ENCODE results near the gene STK35. TPM values are rescaled to one million over a fixed set of nuclear protein-coding genes. Genes with fewer than 3 reads are reported as not detected.

STK35 gene
- total RNA-seq, 4 donors from 2014 or later = 24.3 to 39.6 (median 36.3) TPM

GRCh38 chr20:2146080-2146867 is 44.6 kb downstream of the STK35 start:
- DNase-seq = peak in 1 of 3 donors; percentile 19
- Histone ChIP-seq H3K4me1 (peaks cover 0 to 7% (median 0%) of the 10 kb centered on the region in 4 donors), H3K36me3 (peaks cover 0 to 44% (median 0%) of the 10 kb centered on the region in 3 donors), H3K27ac (no peak overlapping the region), H3K27me3 (no peaks in the 10 kb centered on the region), H3K4me3 (no peak overlapping the region), H3K9me3 (no peaks in the 10 kb centered on the region)
- no peak for TF ChIP-seq CTCF (IDR thresholded peaks at IDR 0.05)
- no peak for TF ChIP-seq POLR2A (IDR thresholded peaks at IDR 0.05)

GRCh38 chr20:2149507-2149906 is 47.9 kb downstream of the STK35 start:
- H3K4me3 ChIP-seq = no peak overlapping the region
- H3K36me3 ChIP-seq = peaks cover 0 to 39% (median 0%) of the 10 kb centered on the region in 3 donors
- H3K27ac ChIP-seq = no peak overlapping the region
- no peak for DNase-seq
- H3K9me3 ChIP-seq = no peaks in the 10 kb centered on the region
- TF ChIP-seq CTCF (IDR thresholded peaks at IDR 0.05) (no peak), POLR2A (IDR thresholded peaks at IDR 0.05) (no peak)
- peaks cover 0 to 16% (median 0%) of the 10 kb centered on the region in 4 donors for H3K4me1 ChIP-seq
- no peaks in the 10 kb centered on the region for H3K27me3 ChIP-seq

- Histone ChIP-seq H3K27ac (no peak overlapping the region), H3K4me3 (no peak overlapping the region), H3K4me1 (peaks cover 0 to 16% (median 0%) of the 10 kb centered on the region in 4 donors), H3K9me3 (no peaks in the 10 kb centered on the region), H3K27me3 (no peaks in the 10 kb centered on the region), H3K36me3 (peaks cover 0 to 27% (median 0%) of the 10 kb centered on the region in 3 donors)
- peak in 1 of 3 donors; percentile 22 for DNase-seq
- TF ChIP-seq POLR2A (IDR thresholded peaks at IDR 0.05) (no peak), CTCF (IDR thresholded peaks at IDR 0.05) (no peak)
These were observed 49.0 kb downstream of the STK35 start for GRCh38 chr20:2150660-2151059.

- no peaks in the 10 kb centered on the region for H3K27me3 ChIP-seq
- H3K27ac ChIP-seq = no peak overlapping the region
- no peaks in the 10 kb centered on the region for H3K9me3 ChIP-seq
- H3K4me1 ChIP-seq = peaks cover 0 to 16% (median 0%) of the 10 kb centered on the region in 4 donors
- DNase-seq = peak in 1 of 3 donors; percentile 24
- peaks cover 0 to 15% (median 0%) of the 10 kb centered on the region in 3 donors for H3K36me3 ChIP-seq
- H3K4me3 ChIP-seq = no peak overlapping the region
- TF ChIP-seq CTCF (IDR thresholded peaks at IDR 0.05) (no peak), POLR2A (IDR thresholded peaks at IDR 0.05) (no peak)
These were observed 50.2 kb downstream of the STK35 start for GRCh38 chr20:2151858-2152281.

GRCh38 chr20:2152317-2152716 is 50.7 kb downstream of the STK35 start:
- peak in 1 of 3 donors; percentile 19 for DNase-seq
- TF ChIP-seq CTCF (IDR thresholded peaks at IDR 0.05) (no peak), POLR2A (IDR thresholded peaks at IDR 0.05) (no peak)
- no peak overlapping the region for H3K4me3 ChIP-seq
- no peaks in the 10 kb centered on the region for H3K9me3 ChIP-seq
- no peaks in the 10 kb centered on the region for H3K27me3 ChIP-seq
- H3K4me1 ChIP-seq = peaks cover 0 to 16% (median 0%) of the 10 kb centered on the region in 4 donors
- H3K27ac ChIP-seq = no peak overlapping the region
- H3K36me3 ChIP-seq = peaks cover 0 to 12% (median 0%) of the 10 kb centered on the region in 3 donors

Measured in Peyer's patch (tissue), 4 donors.